KMS-11 (cell line): Measurements from ENCODE around the gene HERPUD2.

Source experiments
- H2AFZ ChIP-seq: fragments of 200-600 bp; sonication (generic); 2 replicates; pipeline ENCODE4 v1.6.1; 2016; ENCODE audit warnings: antibody characterized with exemption, mixed run types, low read depth
- H3K27ac ChIP-seq: fragments of 200-600 bp; sonication (generic); 2 replicates; pipeline ENCODE4 v1.6.1; 2016; ENCODE audit warnings: mild to moderate bottlenecking, mixed run types
- H3K27me3 ChIP-seq: fragments of 200-600 bp; sonication (generic); 2 replicates; pipeline ENCODE4 v1.6.1; 2017; ENCODE audit warnings: mild to moderate bottlenecking, low read depth, mixed run types, moderate library complexity; ENCODE audit not compliant: insufficient read depth
- H3K36me3 ChIP-seq: fragments of 200-600 bp; sonication (generic); 2 replicates; pipeline ENCODE4 v1.6.1; 2017; ENCODE audit warnings: mild to moderate bottlenecking, mixed run types; ENCODE audit not compliant: insufficient read depth
- H3K4me1 ChIP-seq: fragments of 200-600 bp; sonication (generic); 2 replicates; pipeline ENCODE4 v1.6.1; 2016; ENCODE audit warnings: mild to moderate bottlenecking, low read depth, mixed run types; ENCODE audit not compliant: poor library complexity, severe bottlenecking
- H3K4me2 ChIP-seq: fragments of 200-600 bp; sonication (generic); 2 replicates; pipeline ENCODE4 v1.7.0; 2016; ENCODE audit warnings: mild to moderate bottlenecking, mixed run types
- H3K4me3 ChIP-seq: fragments of 200-600 bp; sonication (generic); IDR thresholded peaks from 2 replicates; pipeline ENCODE4 v1.6.1; 2017; ENCODE audit warnings: low read depth, low read length, mixed read lengths; ENCODE audit not compliant: insufficient read depth
- H3K79me2 ChIP-seq: fragments of 200-600 bp; sonication (generic); 2 replicates; pipeline ENCODE4 v1.6.1; 2016; ENCODE audit warnings: low read depth, mixed run types; ENCODE audit not compliant: insufficient read depth
- H3K9ac ChIP-seq: fragments of 200-600 bp; sonication (generic); 2 replicates; pipeline ENCODE4 v1.6.1; 2016; ENCODE audit warnings: mild to moderate bottlenecking, mixed run types
- H4K20me1 ChIP-seq: fragments of 200-600 bp; sonication (generic); 2 replicates; pipeline ENCODE4 v1.6.1; 2016; ENCODE audit warnings: mild to moderate bottlenecking, mixed run types; ENCODE audit not compliant: insufficient read depth
- CTCF ChIP-seq: fragments of 200-600 bp; sonication (generic); conservative IDR thresholded peaks from 2 replicates; pipeline ENCODE4 v1.6.1; 2017; ENCODE audit warnings: low read depth, mild to moderate bottlenecking, antibody characterized with exemption, low read length, moderate library complexity, mixed read lengths

HERPUD2 gene

GRCh38 chr7:35619863-35620262 is 75.1 kb downstream of the HERPUD2 start:
- no peaks in the 10 kb centered on the region for H3K4me1 ChIP-seq
- no peaks in the 10 kb centered on the region for H3K36me3 ChIP-seq
- H3K9ac ChIP-seq, result no peak overlapping the region
- H2AFZ ChIP-seq, result no peak overlapping the region
- no peak overlapping the region for H3K4me3 ChIP-seq
- H3K27ac ChIP-seq, result no peak overlapping the region
- H3K79me2 ChIP-seq, result no peaks in the 10 kb centered on the region
- H4K20me1 ChIP-seq, result no peaks in the 10 kb centered on the region
- H3K27me3 ChIP-seq, result no peaks in the 10 kb centered on the region
- TF ChIP-seq CTCF, result no peak
- H3K4me2 ChIP-seq, result no peak overlapping the region

GRCh38 chr7:35617041-35617440 is 77.9 kb downstream of the HERPUD2 start:
- Histone ChIP-seq H3K9ac (no peak overlapping the region), H3K4me1 (no peaks in the 10 kb centered on the region)

GRCh38 chr7:35613150-35613549 is 81.8 kb downstream of the HERPUD2 start:
- Histone ChIP-seq H3K9ac (no peak overlapping the region), H4K20me1 (no peaks in the 10 kb centered on the region), H3K4me1 (no peaks in the 10 kb centered on the region), H3K4me2 (no peak overlapping the region), H3K79me2 (no peaks in the 10 kb centered on the region), H3K36me3 (no peaks in the 10 kb centered on the region), H3K4me3 (no peak overlapping the region), H3K27me3 (no peaks in the 10 kb centered on the region), H2AFZ (no peak overlapping the region), H3K27ac (no peak overlapping the region)
- TF ChIP-seq CTCF, result no peak

More at GRCh38 chr7:35617041-35617440, 77.9 kb downstream of the HERPUD2 start:
- Histone ChIP-seq H3K27me3 (no peaks in the 10 kb centered on the region), H3K36me3 (no peaks in the 10 kb centered on the region), H3K27ac (no peak overlapping the region), H4K20me1 (no peaks in the 10 kb centered on the region), H3K79me2 (no peaks in the 10 kb centered on the region), H2AFZ (no peak overlapping the region), H3K4me3 (no peak overlapping the region), H3K4me2 (no peak overlapping the region)
- no peak for TF ChIP-seq CTCF

GRCh38 chr7:35605760-35606159 is 89.2 kb downstream of the HERPUD2 start:
- H3K27ac ChIP-seq, result no peak overlapping the region
- H3K27me3 ChIP-seq, result no peaks in the 10 kb centered on the region
- TF ChIP-seq CTCF, result no peak
- H3K4me1 ChIP-seq, result no peaks in the 10 kb centered on the region
- H3K9ac ChIP-seq, result no peak overlapping the region
- H3K4me3 ChIP-seq, result no peak overlapping the region
- no peak overlapping the region for H2AFZ ChIP-seq
- H3K36me3 ChIP-seq, result no peaks in the 10 kb centered on the region
- H3K4me2 ChIP-seq, result no peak overlapping the region
- no peaks in the 10 kb centered on the region for H3K79me2 ChIP-seq
- H4K20me1 ChIP-seq, result no peaks in the 10 kb centered on the region
